Stimulated activated CD8-positive, alpha-beta memory T cell treated with anti-CD3 and anti-CD28 coated beads, Interleukin-15, amount 100 ng/mL, for 1 hour (primary cell): ENCODE data around the gene CTSS.
"Not testable (repeated sequence)": the region's sequence is repeated elsewhere in the genome, so short reads cannot be mapped to it uniquely, and the experiment has no call there.

Source experiments
- DNase-seq: peaks from one replicate; pipeline ENCODE4 v3.0.0-alpha.2; 2020; ENCODE audit warnings: low read depth

CTSS gene

GRCh38 chr1:150775276-150775675 lies 9.7 kb upstream of the CTSS start:
- no peak for DNase-seq

GRCh38 chr1:150772326-150772725 lies 6.7 kb upstream of the CTSS start:
- DNase-seq, result no peak

- DNase-seq, result not testable (repeated sequence)
Measured at GRCh38 chr1:150767704-150768103, 2.1 kb upstream of the CTSS start.

- not testable (repeated sequence) for DNase-seq
Measured at GRCh38 chr1:150765977-150766301, 361 bp upstream of the CTSS start.

- DNase-seq, result no peak
Measured at GRCh38 chr1:150764617-150765101, 919 bp downstream of the CTSS start.

GRCh38 chr1:150763018-150763417 lies 2.6 kb downstream of the CTSS start:
- DNase-seq, result no peak

GRCh38 chr1:150762552-150762951 lies 3.0 kb downstream of the CTSS start:
- DNase-seq, result no peak

- DNase-seq, result no peak
Measured at GRCh38 chr1:150761801-150762200, 3.8 kb downstream of the CTSS start.

GRCh38 chr1:150760013-150760412 lies 5.6 kb downstream of the CTSS start:
- DNase-seq, result no peak

GRCh38 chr1:150753416-150753815 lies 12.2 kb downstream of the CTSS start:
- no peak for DNase-seq

GRCh38 chr1:150751443-150751842 lies 14.1 kb downstream of the CTSS start:
- no peak for DNase-seq

GRCh38 chr1:150749720-150750311 lies 15.8 kb downstream of the CTSS start:
- no peak for DNase-seq

GRCh38 chr1:150748878-150749719 lies 16.5 kb downstream of the CTSS start:
- DNase-seq, result no peak

GRCh38 chr1:150730130-150730721 lies 35.4 kb downstream of the CTSS start:
- DNase-seq, result no peak

- no peak for DNase-seq
Measured at GRCh38 chr1:150724336-150724735, 41.2 kb downstream of the CTSS start.

GRCh38 chr1:150720703-150721102 lies 44.9 kb downstream of the CTSS start, which contains the start of gene HORMAD1:
Gene HORMAD1 (minus strand): TSS chr1:150720895. CDS start chr1:150719505, 1,390 bp downstream.
- no peak for DNase-seq

GRCh38 chr1:150720098-150720497 lies 45.5 kb downstream of the CTSS start:
- DNase-seq, result no peak

GRCh38 chr1:150718225-150718891 lies 47.2 kb downstream of the CTSS start:
- DNase-seq, result no peak

GRCh38 chr1:150709031-150709430 lies 56.5 kb downstream of the CTSS start:
- not testable (repeated sequence) for DNase-seq

- DNase-seq, result no peak
Measured at GRCh38 chr1:150708595-150708994, 57.0 kb downstream of the CTSS start.

- no peak for DNase-seq
Measured at GRCh38 chr1:150706091-150706490, 59.5 kb downstream of the CTSS start.

GRCh38 chr1:150703427-150703826 lies 62.2 kb downstream of the CTSS start:
- no peak for DNase-seq
